G401 (cell line): ENCODE results near the gene OS9. TPM values are rescaled to one million over a fixed set of nuclear protein-coding genes. Genes with fewer than 3 reads are reported as not detected.
A peak's percentile ranks its signal among the peaks of the same experiment; 100 is the strongest.
"Not testable (repeated sequence)": the region's sequence is repeated elsewhere in the genome, so short reads cannot be mapped to it uniquely, and the experiment has no call there.

Experiments
- DNase-seq: peaks from one replicate; pipeline ENCODE4 v3.0.0-alpha.2; 2015; ENCODE audit warnings: low spot score
- in situ Hi-C: cut with HindIII; loops from 2 replicates; pipeline ENCODE4 v1.10.0; 2016; ENCODE audit warnings: low sequenced_read_pairs, mixed read lengths
- total RNA-seq: library from RNA; depleted of rRNA; stranded (reverse); fragments of >200 nt; shearing (Covaris generic); gene quantifications from 2 replicates; pipeline ENCODE4 v1.2.3, GENCODE V29; 2014

Gene OS9
- total RNA-seq, 1 experiment from 2014 or later = 134 TPM

DNA sequence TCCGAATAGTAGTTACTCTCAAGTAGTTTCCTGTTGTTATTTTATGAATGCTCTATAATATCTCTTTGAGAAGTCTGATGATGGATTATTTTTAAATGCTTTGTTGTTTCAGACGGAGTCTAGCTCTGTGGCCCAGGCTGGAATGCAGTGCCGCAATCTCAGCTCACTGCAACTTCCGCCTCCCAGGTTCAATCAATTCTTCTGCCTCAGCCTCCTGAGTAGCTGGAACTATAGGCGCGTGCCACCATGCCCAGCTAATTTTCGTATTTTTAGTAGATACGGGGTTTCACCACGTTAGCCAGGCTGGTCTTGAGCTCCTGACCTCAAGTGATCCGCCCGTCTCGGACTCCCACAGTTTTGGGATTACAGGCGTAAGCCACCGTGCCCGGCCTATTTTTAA, 1.4 kb upstream of the OS9 start:
- no peak for DNase-seq
- in situ Hi-C loops = no loop called here

DNA sequence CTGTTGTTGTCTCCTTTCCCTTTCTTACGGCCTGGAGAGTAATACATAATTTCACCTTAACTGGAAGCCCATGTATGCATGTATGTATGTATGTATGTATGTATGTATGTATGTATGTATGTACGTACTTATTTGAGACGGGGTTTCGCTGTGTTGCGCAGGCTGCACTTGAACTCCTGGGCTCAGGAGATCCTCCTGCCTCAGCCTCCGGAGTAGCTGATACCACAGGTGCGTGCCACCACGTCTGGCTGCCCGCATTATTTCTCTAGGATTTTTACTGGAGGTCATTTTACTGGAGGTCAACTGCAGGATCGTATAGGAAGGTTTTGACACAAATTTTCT, 644 bp upstream of the OS9 start:
- in situ Hi-C loops = no loop called here
- no peak for DNase-seq

DNA sequence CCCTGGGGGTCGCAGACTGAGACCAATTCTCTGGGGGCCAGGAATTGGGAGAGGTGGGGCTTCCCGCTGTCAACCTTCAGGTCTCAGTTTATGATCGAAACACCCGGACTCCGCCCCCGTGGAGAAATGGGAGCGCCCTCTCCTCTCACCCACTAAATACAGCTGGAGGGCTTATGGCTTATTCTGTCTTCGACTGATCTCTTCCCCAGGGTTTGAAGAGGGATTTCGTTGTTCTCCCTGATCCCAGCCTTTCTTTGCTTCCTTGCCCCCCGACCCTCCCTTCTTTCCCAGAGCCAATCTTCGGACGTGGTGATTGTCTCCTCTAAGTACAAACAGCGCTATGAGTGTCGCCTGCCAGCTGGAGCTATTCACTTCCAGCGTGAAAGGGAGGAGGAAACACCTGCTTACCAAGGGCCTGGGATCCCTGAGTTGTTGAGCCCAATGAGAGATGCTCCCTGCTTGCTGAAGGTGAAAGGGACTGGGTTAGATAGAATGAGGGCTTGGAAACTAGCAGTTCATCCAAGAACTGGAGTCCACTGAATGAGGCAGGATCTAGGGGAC, 607 bp downstream of the OS9 start:
- DNase-seq = peak; percentile 13
- in situ Hi-C loops = no loop called here

DNA sequence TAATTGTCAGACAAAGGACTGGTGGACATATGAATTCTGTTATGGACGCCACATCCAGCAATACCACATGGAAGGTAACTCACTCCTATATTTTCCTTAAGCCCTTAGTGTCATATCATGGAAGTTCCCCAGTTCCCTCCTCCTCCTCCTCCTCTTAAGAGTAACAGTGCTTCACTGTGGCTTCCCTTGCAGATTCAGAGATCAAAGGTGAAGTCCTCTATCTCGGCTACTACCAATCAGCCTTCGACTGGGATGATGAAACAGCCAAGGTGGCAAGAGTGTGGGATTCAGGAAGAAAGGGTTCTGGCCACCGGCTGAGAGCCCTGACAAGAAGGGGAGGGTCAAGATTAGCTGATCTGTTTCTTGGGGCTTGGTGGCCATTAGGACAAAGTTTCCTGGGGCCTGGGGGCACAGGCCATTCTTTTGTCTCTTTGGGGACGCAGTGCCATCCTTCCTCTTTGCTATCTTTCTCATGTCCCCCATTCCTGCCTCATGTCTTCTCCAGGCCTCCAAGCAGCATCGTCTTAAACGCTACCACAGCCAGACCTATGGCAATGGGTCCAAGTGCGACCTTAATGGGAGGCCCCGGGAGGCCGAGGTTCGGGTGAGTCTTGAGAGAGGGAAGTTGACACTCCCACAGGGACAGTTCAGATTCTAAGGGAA, 2.0 kb downstream of the OS9 start:
- in situ Hi-C loops = no loop called here
- DNase-seq = no peak

DNA sequence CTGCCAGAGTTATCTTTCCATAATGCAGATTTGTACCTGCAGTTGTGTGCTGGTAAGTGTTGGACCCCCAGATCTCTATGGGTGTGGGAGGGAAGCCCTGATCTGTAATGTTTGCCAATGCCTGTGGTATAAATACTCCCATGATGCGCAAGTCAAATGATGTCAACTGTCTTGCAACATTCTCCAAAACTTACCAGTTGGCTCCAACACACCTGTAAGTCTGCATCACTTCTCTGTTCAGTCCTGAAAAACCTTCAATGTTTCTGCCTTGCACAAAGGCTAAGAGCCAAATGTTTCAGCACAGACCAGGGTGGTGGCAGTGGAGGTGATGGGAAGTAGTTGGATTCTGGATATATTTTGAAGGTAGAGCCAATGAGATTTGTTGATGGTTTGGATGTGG, 3.1 kb downstream of the OS9 start:
- in situ Hi-C loops = no loop called here
- DNase-seq = no peak

DNA sequence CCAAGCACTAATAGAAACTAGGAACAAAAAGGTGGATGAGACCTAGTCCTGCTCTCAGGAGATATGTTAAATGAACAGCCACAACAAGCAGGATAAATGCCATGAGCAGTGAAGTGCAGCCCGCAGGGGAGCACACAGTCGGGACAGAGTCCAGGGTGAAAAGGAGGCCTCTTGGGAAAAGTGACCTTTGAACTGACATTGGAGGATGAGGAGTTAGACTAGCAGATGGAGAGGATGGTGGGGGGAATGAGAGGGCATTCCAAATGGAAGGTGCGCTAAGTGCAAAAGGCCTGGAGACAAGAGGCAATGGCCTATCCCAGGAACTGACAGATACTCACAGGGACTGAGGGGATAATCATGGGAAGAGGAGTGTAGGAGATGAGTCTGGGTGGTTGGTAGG, 4.5 kb downstream of the OS9 start:
- no peak for DNase-seq
- in situ Hi-C loops = no loop called here

DNA sequence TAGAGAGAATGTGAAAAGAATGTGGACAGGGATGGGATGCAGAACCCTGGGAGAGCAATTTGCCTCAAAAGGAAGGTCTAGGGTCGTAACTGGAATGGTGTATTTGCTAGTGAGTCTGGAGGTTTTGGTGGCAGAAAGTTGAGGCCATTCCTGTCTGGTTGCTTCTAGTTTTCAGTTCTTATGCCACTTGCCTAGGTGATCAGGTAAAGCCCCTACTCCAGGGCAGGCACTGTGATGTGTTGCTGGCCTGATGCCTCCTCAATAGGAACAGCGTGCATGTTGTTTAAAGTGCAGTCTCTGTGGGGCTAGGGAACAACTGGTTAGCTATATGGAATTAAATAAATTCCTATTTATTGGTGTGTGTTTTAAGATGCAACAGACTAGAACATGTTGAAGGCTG, 6.4 kb downstream of the OS9 start:
- DNase-seq = no peak
- in situ Hi-C loops = no loop called here

DNA sequence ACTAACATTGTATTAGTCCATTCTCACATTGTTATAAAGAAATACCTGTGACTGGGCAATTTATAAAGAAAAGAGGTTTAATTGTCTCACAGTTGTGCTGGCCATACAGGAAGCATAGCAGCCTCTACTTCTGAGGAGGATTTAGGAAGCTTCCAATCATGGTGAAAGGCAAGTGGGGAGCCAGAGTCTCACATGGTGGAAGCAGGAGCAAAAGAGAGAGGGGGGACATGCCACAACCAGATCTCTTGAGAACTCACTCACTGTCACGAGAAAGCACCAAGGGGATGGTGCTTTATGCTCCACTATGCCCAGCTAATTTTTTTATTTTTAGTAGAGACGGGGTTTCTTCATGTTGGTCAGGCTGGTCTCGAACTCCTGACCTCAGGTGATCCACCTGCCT, 13.3 kb downstream of the OS9 start:
- DNase-seq = no peak
- in situ Hi-C loops = no loop called here

DNA sequence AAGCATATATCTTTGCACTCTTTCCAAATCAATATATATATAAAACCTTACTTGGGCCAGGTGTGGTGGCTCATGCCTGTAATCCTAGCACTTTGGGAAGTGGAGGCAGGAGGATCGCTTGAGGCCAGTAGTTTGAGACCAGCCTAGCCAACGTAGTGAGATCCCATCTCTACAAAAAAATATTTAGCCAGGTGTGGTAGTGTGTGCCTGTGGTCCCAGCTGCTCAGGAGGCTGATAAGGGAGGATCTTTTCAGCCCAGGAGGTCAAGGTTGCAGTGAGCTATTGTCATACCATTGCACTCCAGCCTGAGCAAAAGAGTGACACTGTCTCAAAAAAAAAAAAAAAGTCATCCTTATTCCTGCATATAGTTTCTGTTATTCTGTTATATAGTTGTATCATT, 14.4 kb downstream of the OS9 start:
- in situ Hi-C loops = no loop called here
- DNase-seq = no peak

DNA sequence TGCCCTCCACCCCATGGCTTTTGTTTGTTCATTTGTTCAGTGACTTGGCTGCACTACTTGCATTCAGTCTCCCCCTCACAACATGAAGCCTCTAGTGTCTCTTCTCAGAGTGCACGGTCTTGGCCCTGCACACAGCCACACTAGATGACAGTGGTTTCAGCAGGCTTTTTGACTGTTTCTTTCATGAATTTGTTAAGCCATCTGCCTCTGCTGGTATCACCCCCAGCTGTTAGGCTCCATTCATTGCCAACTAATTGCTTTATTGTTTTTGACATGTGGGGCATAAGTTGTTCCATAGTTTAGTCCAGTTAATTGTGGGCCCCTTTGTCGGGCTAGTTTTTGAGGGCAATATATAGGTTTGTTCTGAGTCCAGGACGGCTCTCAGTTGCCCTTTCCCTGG, 18.8 kb downstream of the OS9 start:
- in situ Hi-C loops = no loop called here
- no peak for DNase-seq

DNA sequence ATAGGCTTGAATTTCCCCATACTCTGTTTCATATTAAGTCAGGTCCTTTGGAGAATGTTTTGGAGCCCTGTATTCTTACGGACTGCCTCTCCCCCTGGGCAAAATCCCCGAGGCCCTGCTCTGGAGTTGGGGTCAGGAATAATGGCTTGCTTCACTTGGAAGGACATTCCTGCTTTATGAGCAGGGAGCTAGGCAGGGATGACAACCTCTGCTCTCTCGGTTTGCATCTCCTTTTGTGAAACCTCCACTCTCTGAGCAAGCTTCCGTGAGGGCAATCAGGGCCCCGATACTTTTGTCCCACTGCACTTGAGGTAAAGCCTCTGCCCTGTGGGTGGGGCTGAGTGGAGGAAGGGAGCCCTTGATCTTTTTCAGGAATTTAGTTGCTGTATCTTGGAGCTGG, 19.3 kb downstream of the OS9 start:
- in situ Hi-C loops = no loop called here
- DNase-seq = no peak

DNA sequence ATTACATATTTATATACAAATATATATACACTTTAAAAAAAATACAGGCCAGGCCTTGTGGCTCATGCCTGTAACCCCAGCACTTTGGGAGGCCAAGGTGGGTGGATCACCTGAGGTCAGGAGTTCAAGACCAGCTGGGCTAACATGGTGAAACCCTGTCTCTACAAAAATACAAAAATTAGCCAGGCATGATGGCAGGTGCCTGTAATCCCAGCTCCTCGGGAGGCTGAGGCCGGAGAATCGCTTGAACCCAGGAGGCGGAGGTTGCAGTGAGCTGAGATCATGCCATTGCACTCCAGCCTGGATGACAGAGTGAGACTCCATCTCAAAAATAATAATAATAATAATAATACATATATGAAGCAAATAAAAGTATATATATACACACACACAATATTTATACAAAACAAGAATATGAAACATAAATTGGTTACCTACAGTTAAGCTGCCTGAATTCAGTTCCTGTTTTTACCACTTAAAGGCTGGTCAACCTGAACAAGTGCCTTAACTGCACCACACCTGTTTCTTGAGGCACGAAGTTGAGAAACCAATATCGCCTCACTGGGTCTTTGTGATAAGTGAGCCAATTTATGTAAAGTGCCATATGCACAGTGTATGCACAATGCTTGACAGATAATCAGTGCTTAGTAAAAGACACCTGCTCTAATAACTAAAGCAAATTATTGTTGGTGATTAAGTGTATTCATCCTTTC, 21.3 kb downstream of the OS9 start:
- DNase-seq, in situ Hi-C loops: not testable (repeated sequence)

DNA sequence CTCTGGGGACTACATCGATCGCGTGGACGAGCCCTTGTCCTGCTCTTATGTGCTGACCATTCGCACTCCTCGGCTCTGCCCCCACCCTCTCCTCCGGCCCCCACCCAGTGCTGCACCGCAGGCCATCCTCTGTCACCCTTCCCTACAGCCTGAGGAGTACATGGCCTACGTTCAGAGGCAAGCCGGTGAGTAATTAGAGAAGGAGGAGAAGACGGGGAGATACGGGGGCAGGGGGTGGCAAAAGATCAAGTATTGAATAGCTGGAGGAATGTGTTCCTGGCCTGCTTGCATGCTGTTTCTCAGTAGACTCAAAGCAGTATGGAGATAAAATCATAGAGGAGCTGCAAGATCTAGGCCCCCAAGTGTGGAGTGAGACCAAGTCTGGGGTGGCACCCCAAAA, 21.9 kb downstream of the OS9 start:
- DNase-seq = no peak
- in situ Hi-C loops = no loop called here

DNA sequence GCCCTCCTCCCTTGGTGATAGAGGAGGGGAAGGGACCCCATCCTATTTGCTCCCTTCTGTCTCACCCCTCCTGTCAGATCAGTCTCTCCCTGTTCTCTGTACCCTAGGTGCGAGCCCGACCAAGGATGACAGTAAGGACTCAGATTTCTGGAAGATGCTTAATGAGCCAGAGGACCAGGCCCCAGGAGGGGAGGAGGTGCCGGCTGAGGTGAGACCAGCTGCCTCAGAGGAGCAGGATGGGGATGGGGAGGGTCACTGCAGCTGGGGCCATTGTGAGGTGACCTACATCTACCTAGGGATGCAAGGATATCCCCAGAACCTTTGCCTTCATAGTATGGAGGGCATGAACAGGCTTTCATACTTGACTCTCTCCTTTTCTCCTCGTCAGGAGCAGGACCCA, 22.4 kb downstream of the OS9 start:
- no peak for DNase-seq
- in situ Hi-C loops = no loop called here

DNA sequence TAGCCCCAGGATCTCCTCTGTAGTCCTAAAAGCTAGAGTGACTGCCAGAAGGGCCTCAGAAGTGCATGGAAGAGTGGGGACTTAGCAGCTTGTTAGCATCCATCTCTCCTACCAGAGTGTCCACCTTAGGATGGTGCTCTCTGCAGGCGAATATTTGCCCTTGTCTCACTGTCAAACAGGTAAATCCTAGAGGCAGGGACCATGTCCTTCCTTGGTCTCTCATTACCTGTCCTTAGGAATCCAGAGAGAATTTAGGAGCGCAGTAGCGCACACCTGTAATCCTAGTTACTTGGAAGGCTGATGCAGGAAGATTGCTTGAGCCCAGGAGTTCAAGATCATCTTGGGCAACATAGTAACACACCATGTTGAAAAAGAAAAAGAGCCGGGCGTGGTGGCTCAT, 23.2 kb downstream of the OS9 start:
- no peak for DNase-seq
- in situ Hi-C loops = no loop called here

DNA sequence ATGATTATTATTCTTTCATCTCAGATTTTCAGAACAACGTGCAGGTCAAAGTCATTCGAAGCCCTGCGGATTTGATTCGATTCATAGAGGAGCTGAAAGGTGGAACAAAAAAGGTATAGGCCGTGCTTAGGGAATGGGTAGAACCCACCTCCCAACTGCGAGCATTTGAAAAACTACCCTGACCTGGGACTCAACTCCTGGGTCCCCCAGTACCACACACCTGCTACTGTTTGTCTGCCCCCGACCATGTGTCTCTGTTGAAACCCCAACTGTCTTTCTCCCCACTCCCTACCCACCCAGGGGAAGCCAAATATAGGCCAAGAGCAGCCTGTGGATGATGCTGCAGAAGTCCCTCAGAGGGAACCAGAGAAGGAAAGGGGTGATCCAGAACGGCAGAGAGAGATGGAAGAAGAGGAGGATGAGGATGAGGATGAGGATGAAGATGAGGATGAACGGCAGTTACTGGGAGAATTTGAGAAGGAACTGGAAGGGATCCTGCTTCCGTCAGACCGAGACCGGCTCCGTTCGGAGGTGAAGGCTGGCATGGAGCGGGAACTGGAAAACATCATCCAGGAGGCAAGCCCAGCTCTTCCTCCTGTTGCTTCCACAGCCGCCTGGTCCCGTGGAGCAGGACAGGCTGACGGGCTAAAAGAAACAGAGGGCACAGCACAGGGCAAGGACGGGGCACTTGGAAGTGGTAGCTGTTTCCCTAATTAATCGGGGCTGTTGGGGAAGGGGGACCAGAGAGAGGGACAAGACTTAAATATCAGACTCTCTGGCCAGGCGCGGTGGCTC, 24.1 kb downstream of the OS9 start:
- DNase-seq = no peak
- in situ Hi-C loops = no loop called here

DNA sequence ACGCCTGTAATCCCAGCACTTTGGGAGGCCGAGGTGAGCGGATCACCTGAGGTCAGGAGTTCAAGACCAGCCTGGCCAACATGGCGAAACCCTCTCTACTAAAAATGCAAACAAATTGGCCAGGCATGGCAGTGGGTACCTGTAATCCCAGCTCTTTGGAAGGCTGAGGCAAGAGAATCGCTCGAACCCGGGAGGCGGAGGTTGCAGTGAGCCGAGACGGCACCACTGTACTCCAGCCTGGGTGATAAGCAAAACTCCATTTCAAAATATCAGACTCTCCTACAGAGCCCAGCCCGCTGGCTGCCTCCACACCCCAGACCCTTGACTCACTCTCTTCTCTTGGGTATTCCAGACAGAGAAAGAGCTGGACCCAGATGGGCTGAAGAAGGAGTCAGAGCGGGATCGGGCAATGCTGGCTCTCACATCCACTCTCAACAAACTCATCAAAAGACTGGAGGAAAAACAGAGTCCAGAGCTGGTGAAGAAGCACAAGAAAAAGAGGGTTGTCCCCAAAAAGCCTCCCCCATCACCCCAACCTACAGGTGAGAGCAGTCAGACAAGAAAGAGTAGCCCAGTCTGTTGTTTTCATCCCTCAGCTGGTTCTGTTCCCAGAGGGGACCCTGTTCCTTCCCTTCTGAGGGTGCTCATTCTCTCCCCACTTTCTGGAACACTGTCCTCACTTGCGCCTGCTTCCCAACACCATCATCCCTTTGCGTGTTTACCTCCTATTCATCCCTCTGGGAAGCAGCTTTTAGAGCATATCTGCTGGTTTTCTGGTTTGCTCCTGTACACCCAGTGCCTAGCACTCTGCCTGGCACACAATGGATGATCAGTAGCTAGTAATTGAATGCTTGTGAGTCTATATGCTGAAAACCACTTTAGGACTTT, 25.0 kb downstream of the OS9 start:
- no peak for DNase-seq
- in situ Hi-C loops = no loop called here

DNA sequence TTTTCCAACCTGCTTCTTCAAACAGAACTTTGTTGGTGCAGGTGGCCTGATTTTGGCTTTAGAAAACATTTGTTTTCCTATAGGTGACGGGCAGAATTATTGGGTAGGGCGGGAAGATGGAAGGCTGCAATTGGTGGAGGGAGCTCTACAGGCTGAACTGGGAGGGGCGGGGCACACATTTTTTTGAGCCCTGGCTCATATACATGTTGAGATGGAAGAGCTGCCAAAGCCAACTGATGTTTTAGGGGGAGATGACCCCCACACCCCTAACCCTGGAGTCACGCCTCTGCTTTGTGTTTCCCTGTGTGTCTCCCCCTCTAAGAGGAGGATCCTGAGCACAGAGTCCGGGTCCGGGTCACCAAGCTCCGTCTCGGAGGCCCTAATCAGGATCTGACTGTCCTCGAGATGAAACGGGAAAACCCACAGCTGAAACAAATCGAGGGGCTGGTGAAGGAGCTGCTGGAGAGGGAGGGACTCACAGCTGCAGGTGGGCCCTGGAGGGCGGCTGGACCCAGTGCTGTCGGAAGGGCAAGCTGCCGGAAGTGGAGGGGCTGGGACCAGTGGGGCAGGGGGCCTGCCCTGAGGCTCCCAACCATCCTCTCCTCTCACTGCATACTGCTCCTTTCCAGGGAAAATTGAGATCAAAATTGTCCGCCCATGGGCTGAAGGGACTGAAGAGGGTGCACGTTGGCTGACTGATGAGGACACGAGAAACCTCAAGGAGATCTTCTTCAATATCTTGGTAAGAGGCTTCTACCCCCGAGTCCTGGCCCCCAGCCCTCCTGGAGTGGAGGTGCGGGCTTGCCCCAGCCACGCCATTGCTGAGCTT, 26.1 kb downstream of the OS9 start:
- in situ Hi-C loops = no loop called here
- no peak for DNase-seq
